Esophagus mucosa (tissue), 1 donor: Measurements from ENCODE around the gene DNAJC5. TPM values are rescaled to one million over a fixed set of nuclear protein-coding genes. Genes with fewer than 3 reads are reported as not detected.
A peak's percentile ranks its signal among the peaks of the same experiment; 100 is the strongest.
"Not testable (repeated sequence)": the region's sequence is repeated elsewhere in the genome, so short reads cannot be mapped to it uniquely, and the experiment has no call there.

ENCODE experiments used
- ATAC-seq: fragments of 200-7000 bp; cut with Tn5 transposase; one replicate; pipeline ENCODE4 v1.9.1; 2020
- total RNA-seq: library from RNA; stranded (reverse); gene quantifications from one replicate; pipeline ENCODE4 v1.2.4, GENCODE V29; 2023
- donor health status: DM: yes; HTN: yes; CAD: no.

DNAJC5 gene
- total RNA-seq, 1 donor from 2014 or later = 64.8 TPM

DNA sequence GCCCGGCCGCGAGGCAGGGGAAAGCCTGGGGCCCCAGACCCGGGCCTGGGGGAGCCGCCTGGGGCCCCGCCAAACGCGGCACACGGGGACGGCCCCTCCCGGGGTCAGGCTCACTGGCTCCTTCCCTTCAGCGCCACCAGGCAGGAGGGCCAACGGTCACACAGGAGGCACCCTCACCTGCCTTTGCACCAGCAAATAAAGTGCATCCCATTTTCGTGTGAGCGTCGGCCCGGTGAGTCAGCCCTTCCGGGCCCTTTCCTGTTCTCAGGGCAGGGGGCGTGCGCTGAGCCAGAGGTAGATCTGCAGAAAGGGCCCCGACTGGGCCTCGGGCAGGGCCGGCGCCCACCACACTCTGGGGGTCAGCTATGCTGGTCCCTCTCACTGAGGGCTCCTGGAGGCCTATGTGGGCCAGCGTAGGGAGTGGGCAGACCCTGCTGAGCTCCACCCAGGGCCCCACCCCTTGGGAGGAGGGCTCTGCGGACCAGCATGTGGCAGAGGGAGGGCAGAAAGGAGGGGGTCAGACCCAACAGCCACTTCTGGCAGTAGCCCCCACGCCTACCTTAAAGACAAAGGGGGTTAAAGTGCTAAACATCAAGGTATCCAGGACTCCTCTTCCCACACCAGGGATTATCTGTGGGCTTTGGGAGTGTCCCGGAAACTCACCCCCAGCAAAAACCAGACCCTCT, 62.2 kb downstream of the DNAJC5 start:
- ATAC-seq = peak; percentile 39

DNA sequence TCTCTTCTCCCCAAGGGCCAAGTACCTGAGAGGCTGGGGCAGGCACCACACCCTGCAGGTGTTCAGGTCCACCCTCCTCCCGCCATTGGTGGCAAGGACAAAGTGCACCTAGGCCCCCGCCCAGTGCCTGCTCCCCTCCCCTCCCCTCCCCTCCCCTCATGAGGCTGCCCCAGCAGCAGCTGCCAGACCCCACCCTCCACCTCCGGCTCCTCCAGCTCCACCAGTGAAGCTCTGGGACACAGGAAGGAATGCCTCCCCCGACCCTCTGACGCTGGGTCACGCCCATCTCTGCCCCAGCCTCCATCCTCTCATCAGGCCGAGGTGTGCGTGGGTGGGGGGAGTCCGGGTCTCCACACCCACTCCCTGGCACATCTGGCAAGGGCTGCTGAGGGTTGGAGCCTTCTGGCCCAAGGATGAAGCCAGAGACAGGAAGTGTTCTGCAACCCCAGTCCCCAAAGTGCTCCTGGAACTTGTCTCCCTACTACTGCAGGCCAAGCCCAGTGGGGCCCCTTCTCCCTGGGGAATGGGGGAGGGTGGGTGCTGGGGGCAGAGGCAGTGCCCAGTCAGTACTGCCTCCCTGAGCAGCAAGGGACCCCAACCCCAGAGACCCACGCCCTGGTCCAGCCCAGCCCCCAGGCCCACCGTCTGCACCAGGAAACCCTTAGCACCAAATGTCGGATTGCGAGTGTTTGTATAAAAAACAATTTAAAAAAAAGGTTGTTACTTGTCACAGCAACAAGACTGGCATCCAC, 62.9 kb downstream of the DNAJC5 start:
- peak; percentile 47 for ATAC-seq

DNA sequence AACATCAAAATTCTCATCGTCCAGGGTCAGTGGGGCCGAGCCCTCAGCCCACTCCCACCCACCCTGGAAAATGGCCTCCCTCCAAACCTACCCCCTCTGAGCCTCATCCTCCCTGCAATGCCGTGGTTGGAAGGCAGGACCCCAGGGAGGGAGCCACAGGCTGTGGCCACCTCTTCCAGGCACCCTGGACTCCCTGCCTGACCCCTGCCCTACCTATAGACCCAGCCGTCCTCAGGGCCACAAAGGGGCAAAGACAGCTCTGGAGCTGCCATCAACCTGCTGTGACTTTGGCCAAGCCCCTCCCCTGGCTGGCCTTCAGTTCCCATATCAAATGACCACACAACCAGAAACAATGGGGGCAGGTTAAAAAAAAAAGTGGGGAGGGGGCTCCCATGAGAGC, 63.5 kb downstream of the DNAJC5 start:
- ATAC-seq = no peak

DNA sequence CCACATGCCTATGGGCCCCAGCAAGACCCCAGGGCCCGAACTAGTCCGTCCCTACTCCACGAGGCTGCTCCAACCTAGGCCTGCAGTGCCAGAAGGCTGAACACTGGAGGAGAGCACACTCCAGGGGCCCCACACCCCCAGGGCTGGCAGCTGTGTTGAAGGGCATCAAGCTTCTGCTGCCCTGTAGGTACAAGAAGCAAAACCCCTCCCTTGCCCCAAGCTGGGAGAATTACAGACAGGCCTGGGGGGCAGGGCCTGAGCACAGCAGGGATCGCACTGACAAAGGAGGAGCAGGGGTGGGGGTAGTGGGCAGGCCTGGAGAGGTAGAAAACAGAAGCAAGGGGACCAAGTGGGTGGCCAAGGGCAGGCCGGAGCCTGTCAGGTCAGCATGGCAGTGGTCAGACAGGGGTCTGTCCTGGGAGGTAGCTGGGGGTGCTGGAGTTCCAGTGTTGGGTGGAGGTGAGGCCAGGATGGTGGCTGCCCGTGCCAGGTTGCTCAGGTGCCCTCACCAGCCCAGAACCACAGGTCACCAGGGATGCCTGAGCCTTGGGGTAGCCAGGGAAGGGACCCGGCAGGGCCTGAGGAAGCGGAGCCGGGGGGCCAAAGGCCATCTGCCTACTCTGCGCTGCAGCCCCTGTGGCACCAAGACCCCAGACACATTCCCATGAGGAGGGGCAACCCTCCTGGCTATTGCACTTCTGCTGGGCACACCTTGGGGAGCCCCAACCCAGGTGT, 64.2 kb downstream of the DNAJC5 start:
- ATAC-seq = no peak

DNA sequence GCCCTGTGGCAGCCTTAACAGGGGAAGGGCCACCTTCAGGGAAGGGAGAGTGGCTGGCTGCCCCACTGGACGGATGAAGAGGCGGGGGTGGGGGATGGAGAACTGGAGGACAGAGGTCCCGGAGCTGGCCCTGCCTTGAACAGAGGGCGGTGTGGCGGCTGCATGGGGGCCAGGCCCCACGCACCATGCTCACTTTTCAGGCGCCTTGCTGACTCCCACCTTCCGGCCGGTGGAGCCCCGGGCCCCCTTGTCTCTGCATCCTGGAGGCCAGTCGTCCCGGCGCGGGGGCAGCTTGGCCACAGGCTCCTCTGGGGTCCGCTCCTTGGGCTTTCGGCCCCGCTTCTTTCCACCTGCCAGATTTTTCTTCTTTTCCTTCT, 64.8 kb downstream of the DNAJC5 start:
- ATAC-seq = no peak

DNA sequence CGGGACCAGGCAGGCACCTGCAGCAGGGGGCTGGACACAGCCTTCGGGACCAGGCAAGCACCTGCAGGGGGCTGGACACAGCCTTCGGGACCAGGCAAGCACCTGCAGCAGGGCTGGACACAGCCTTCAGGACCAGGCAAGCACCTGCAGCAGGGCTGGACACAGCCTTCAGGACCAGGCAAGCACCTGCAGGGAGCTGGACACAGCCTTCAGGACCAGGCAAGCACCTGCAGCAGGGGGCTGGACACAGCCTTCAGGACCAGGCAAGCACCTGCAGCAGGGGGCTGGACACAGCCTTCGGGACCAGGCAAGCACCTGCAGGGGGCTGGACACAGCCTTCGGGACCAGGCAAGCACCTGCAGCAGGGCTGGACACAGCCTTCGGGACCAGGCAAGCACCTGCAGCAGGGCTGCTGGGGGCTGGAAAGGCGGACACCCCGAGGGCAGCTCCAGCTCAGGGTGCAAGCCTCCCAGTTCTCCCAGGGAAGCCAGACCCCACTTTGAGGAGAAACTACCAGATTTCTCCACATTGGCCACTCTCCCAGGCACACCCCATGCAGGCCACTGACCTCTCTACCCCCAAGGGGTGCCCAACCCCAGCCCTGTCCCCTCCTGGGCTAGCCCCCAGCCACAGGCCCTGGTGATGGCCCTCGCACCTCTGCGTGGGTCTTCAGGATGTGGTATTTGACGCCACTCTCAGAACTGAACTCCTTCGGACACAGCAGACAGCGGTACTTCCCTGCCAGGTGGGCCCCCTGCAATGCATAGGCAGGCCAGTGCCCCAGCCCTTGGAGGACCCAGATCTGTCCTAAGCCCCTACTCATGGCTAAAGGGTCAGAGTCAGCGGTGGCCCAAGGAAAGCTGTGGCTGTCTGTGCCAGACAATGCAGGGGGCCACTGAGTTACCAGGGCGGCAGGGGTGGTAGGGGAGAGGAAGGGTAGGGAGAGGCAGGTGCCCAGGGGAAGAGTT, 66.0 kb downstream of the DNAJC5 start:
- not testable (repeated sequence) for ATAC-seq

DNA sequence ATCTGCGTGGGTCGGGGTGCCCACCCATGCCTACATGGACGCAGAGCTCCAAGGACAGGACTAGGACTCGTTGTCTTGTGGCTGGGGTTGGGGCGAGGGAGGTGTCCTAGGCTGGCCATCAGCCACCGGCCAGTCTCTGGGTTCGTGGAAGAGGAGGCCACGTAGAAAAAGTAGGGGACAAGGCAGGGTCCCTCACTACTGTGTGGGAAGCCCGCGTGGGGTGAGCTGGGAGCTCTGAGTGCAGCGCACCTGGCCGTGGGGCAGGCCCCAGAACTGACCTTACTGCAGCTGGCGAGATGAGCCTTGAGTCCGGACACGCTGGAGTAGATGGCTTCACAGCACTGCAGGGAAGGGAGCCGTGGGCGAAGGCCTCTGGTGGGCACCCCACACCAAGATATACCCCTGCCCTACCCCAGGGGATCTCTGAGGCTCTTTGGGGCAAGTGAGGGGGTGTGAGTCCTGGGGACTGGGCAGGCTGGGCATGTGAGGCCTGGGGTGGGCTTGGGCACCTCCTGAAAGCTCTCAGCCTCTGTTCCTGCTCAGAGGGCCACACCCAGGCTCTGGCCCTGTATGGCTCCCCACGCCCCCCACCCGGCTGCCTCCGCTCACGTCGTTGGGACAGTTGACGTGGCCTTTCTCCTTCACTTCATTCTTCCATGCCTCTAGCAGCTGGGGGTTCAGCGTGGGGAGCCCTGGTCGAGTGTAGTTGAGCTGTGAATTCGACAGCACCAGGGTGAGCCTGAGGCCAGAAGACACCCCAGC, 66.9 kb downstream of the DNAJC5 start:
- no peak for ATAC-seq

DNA sequence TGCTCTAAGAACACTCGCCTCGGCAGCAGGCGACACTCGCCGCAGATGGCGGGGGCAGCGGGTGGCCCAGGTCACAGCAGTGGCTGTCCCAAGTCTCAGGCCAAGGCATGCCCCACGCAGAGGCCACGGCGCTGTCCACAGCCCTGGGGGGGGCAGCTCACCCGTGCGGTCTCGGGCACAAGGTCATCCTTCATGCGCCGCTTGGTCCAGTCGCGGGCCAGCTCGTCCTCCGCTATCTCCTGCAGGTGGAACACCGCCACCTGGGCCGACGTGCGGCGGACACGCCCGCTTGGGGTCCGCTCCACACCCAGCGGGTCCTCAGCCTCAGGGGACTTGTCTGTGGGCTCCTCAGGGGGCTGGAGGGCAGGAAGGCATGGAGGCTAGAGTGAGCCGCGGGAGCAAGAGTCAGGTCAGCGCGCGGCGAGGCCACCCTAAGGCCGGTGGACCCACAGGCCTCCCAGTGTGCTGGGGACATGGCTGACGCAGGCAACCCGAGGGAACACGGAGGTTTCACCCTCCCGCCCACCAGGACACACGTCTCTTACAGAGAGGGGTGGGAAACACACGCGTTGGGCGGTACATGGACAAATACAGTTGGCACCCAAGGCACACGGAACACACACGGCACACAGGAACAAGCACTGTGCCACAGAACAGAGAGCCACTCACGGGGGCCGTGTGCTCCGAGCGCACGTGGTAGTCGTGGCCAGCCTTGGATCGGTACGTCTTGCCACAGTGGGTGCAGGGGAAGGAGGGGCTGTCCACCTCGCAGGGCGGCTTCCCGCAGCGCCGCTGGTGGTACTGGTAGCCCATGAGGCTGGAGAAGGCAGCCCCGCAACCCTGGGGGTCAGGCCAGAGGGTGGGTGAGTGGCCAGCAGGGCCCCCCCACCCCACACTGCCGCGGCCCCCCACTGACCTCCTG, 67.8 kb downstream of the DNAJC5 start:
- ATAC-seq = no peak

DNA sequence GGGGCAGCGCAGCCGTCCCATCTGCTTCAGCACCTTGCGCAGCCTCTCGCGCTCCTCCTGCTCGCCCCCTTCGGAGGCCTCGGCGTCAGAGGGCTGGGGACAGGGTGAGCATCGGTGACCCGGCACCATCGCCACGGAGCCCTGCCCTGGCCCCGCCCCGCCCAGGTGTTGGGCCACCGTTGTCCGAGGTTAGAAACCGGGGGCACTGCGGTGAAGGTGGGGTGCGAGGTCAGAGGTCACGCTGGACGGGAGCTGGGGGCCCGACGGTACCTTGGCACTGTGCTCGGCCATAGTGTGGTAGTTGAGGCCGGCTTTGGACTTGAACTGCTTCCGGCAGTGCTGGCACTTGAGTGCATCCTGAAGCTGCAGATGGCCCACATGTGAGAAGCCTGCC, 68.4 kb downstream of the DNAJC5 start:
- ATAC-seq = peak; percentile 4

DNA sequence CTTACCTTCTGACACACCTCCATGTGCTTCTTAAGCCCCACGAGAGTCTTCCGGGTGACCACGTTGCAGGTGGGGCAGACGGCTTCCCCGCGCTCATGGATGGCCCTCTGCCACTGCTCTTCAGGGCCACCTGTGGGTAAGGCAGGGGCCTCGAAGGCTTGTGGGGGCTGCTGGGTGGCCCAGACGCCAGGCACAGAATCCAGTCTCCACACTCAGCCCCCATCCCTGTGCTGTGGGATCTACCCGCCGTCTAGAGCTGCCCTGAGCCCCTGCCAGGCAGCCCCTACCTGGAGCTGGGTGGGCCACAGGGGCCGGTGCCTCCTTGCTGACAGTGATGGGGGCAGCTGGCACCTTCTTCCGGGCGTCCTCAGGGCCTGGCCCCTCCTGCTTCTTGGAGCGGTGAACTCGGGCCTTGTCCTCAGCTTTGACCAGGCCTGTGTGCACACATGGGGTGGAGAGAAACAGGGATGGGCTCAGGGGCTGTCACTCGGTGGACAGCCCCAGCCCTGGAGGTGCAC, 68.9 kb downstream of the DNAJC5 start:
- ATAC-seq = peak; percentile 3

DNA sequence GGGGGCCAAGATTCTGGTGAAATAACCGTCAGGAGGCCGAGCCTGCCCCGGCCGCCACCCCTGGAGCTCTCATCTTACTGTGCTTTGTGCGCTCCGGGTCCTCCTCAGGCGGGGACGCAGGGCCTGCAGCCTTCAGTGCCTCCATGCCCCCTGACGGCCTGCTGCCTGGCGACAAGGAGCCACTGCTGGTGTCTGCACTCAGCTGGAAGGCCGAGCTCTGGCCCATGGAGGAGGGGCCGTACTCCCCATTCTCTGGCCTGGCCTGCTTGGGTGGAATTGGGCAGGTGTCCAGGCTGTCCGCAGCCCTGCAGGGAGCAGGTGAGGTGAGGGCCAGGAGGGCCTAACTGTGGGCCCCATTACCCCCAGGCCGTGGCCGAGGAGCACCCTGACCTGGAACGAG, 69.5 kb downstream of the DNAJC5 start:
- no peak for ATAC-seq

DNA sequence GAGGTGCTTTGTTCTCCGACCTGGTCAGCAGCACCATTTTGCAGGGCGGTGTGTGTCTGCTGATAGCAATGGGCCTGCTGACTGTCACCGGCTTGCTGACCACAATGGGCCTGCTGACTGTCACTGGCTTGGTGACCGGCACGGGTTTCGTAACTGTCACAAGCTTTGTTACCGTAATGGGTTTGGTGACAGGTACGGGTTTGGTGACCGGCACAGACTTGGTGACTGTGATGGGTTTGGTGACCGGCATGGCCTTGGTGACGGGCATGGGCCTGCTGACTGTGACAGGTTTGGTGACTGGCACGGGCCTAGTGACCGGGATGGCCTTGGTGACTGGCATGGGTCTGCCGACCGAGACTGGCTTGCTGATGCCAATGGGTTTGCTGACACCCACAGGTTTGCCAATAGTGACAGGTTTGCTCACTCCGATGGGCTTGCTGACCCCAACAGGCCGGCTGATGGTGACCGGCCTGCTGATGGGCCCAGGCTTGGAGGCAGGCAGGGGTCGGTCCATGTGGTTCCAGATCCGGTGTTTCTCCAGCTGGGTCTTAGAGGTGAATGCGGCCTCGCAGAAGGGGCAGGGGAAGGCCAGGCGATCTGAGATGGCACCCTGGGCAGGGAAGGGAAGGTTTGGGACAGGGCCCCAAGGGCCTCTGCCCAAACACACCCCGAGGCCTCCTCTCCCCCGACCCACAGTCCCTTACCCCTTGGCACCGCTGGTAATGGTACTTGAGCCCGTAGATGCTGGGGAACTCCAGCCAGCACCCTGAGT, 71.4 kb downstream of the DNAJC5 start:
- no peak for ATAC-seq

DNA sequence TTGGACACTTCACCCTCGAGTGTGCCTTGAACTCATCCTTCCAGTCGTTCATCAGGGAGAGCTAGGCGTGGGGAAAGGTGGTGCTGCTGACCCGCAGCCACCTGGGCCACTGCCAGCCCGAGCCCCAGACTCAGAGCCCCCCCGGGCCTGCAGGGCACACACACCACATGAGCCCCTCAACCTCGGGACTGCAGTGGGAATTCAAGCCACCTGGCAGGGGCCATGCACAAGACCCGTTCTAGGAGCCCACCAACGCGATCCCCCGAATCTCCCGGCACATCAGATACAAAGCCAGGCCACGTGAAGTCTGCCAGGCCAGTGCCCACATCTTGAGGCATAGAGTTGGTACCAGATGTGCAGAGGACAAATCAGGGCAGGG, 72.0 kb downstream of the DNAJC5 start:
- ATAC-seq = no peak

DNA sequence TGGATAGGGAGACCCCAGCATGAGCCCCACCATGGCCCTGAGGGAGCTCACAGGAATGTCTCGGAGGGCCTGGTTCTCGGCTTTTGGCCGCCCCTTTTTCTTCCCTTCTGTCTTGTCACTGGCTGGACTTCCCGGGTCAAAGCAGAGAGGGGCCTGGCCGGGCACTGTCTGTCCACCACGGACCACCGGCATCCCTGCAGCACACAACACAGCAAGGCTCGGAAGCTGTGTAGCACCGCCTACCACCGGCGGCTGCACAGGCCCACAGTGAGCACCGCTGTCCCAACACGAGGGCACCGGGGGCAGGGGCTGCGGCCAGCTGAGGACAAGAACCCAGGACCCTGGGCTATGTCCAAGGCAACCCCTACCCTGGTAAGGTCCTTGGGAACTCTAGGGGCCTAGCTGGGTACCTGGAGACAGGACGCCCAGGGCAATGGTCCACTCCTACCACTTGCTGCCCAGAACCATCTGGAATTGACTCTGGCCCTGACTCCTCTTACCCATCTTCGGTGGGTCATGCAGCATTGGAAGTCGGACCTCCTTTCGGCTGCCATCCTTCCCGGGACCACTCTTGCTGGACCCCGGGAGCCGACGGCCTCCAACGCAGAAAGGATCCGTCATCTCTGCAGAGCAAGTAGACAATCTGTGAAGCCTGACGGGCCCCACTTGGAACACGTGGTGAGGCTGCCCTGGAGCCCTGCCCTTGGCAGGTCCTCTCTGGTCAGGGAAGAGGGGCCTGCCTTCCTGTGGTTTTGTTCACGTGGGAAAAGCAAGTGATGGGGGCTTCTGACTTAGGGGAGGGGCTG, 72.6 kb downstream of the DNAJC5 start:
- no peak for ATAC-seq

DNA sequence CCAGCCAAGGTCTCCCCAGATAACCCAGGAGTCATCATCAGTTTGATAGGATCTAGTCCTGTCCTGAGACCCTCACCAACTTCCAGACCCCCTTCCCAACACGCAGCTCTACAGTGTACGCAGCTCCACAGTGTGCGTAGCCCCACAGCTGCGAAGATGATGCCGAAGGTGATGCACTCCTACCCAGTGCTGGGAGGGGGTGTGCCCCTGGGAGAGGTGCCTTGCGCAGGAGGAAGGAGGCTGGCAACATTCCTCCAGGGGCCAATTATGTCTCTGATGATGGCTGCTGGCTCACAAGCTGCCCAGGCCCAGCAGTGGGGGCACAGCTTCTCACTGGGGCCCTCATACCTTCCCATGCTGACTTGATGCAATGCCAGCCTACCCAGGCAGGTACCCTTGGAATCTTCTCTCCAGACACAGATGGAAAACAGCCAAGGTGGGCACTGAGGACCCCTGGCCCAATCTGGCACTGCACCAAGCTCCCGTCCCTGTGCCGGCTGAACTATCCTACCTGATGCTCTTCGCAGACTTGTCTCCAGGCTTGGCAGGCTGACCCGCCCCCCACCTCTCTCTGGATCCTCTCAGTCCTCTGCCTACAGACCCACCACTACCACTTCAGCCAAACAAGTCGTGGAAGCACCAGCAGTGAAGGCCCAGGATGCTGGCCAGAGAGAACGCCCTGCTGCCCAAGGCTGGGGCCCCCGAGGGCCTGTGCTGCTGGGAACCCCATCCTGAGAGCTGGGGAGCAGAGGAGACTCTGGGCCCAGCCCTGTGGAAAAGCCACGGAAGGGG, 73.4 kb downstream of the DNAJC5 start:
- peak; percentile 4 for ATAC-seq

DNA sequence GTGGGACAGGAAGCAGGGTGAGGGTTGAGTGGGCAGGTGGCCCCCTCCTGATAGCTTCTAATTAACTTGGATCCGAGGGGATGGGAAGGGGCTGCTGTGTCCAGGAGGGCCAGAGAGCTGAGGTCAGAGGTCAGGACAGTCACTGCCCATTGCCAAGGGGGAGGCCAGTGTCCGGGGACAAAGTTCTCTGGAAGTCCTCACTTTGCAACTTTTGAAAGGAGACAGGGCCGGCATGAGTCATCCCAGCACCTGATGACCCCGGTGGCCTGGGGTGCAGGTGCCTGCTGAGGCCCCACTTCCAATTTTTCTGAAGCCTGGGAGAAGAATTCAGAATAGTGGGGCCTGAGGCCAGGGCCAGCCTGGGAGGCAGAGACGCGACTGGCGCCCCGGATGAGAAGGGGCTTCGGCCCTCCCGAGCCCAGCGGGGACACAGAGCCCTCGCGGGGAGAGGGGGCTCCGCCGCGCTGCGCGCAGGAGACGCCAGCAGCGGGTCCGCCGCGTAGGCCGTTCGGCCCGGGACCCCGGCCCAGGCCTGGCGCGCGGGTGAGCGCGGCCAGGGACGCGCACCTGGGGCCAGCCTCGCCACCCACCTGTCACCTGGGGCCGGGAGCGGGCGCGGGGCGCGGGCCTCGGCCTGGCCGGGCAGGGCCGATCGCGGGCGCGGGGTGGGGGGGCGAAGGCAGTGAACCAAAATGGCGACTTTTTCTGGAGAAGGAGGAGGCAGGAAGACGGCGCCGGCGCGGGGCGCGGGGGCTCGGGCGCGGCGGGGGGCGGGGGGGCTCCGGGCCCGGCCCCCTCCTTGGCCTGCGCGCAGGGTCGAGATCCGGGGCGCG, 74.2 kb downstream of the DNAJC5 start:
- ATAC-seq = no peak
